NB4 (cell line): ENCODE results near the gene B3GNT2.

Experiments
- DNase-seq: peaks from one replicate; pipeline ENCODE4 v3.0.0; 2010; ENCODE audit warnings: low read depth
- H3K4me3 ChIP-seq: one replicate; pipeline ENCODE4 v1.5.1; 2011; ENCODE audit warnings: mild to moderate bottlenecking, low read depth, low read length, moderate library complexity
- CTCF ChIP-seq: IDR thresholded peaks from one replicate; pipeline ENCODE4 v1.5.1; 2012; ENCODE audit warnings: low read depth, low read length
- MAX ChIP-seq: IDR thresholded peaks from 2 replicates; pipeline ENCODE4 v1.6.1; 2011; ENCODE audit warnings: low read depth, low read length
- MYC ChIP-seq: IDR thresholded peaks from 2 replicates; pipeline ENCODE4 v1.6.1; 2011; ENCODE audit warnings: low read depth, low read length
- POLR2A ChIP-seq: IDR thresholded peaks from 2 replicates; pipeline ENCODE4 v1.6.1; 2011; ENCODE audit warnings: mild to moderate bottlenecking; ENCODE audit not compliant: insufficient read length; ENCODE audit errors: extremely low read depth

Gene B3GNT2

GRCh38 chr2:62222674-62223073 is 26.8 kb downstream of the B3GNT2 start:
- DNase-seq = no peak
- H3K4me3 ChIP-seq = no peak overlapping the region
- TF ChIP-seq CTCF (no peak), MYC (no peak), POLR2A (no peak), MAX (no peak)

- H3K4me3 ChIP-seq = no peak overlapping the region
- TF ChIP-seq POLR2A = no peak
- TF ChIP-seq MAX = no peak
- TF ChIP-seq CTCF = no peak
- TF ChIP-seq MYC = no peak
- no peak for DNase-seq
Measured at GRCh38 chr2:62224976-62225375, 29.1 kb downstream of the B3GNT2 start.

- no peak for TF ChIP-seq MAX
- TF ChIP-seq CTCF = no peak
- no peak for TF ChIP-seq POLR2A
- TF ChIP-seq MYC = no peak
- H3K4me3 ChIP-seq = no peak overlapping the region
- DNase-seq = no peak
Measured at GRCh38 chr2:62227386-62228075, 31.6 kb downstream of the B3GNT2 start.

- DNase-seq = peak; percentile 40
- no peak overlapping the region for H3K4me3 ChIP-seq
- TF ChIP-seq MYC = no peak
- TF ChIP-seq POLR2A = no peak
- TF ChIP-seq MAX = no peak
- TF ChIP-seq CTCF = no peak
Measured at GRCh38 chr2:62229082-62229605, 33.2 kb downstream of the B3GNT2 start.

GRCh38 chr2:62231541-62231940 is 35.6 kb downstream of the B3GNT2 start:
- no peak for DNase-seq
- TF ChIP-seq MAX = no peak
- no peak for TF ChIP-seq MYC
- TF ChIP-seq CTCF = no peak
- TF ChIP-seq POLR2A = no peak
- no peak overlapping the region for H3K4me3 ChIP-seq
